Heart right ventricle (tissue), 16 donors: ENCODE data around the gene BTAF1. TPM values are rescaled to one million over a fixed set of nuclear protein-coding genes. Genes with fewer than 3 reads are reported as not detected.

Source experiments
- ATAC-seq, 8 donors: fragments of 200-7000 bp; cut with Tn5 transposase; one replicate each; pipeline ENCODE4 v1.9.1; 2020; ENCODE audit warnings: mild to moderate bottlenecking in 8 of 8, moderate library complexity in 8 of 8, moderate number of reproducible peaks in 1 of 8
- DNase-seq, 2 donors: peaks; one replicate each; pipeline ENCODE4 v3.0.0-alpha.2; 2020
- H3K27ac ChIP-seq, 10 donors: fragments of 200-600 bp; sonication (generic) in 2 of 10; one replicate each; pipeline versions ENCODE4 v1.5.0 to v1.8.0; 2020 to 2022; ENCODE audit warnings: mild to moderate bottlenecking in 3 of 10
- H3K27me3 ChIP-seq, 7 donors: fragments of 200-600 bp; one replicate each; pipeline ENCODE4 v1.8.0; 2021 to 2022; ENCODE audit warnings: mild to moderate bottlenecking in 2 of 7
- H3K36me3 ChIP-seq, 9 donors: fragments of 200-600 bp; sonication (generic) in 1 of 9; one replicate each; pipeline versions ENCODE4 v1.5.0 to v1.8.0; 2020 to 2022; ENCODE audit warnings: mild to moderate bottlenecking in 2 of 9
- H3K4me1 ChIP-seq, 9 donors: fragments of 200-600 bp; sonication (generic) in 1 of 9; one replicate each; pipeline versions ENCODE4 v1.5.0 to v1.8.0; 2020 to 2022; ENCODE audit warnings: mild to moderate bottlenecking in 4 of 9
- H3K4me3 ChIP-seq, 10 donors: fragments of 200-600 bp; sonication (generic) in 2 of 10; one replicate each; pipeline versions ENCODE4 v1.5.0 to v1.8.0; 2020 to 2022; ENCODE audit warnings: mild to moderate bottlenecking in 7 of 10, moderate library complexity in 2 of 10
- H3K9me3 ChIP-seq, 11 donors: fragments of 200-600 bp in 10 of 11; sonication (generic) in 2 of 11; one replicate each; pipeline versions ENCODE4 v1.5.0 to v1.8.0; 2013 to 2022; ENCODE audit warnings: mild to moderate bottlenecking in 2 of 11, control low read depth in 1 of 11, moderate library complexity in 1 of 11
- CTCF ChIP-seq, 9 donors: fragments of 200-600 bp; sonication (generic) in 2 of 9; IDR thresholded peaks; one replicate each; pipeline versions ENCODE4 v1.5.0 to v1.8.0; 2021 to 2022; ENCODE audit warnings: antibody characterized with exemption in 9 of 9, mild to moderate bottlenecking in 5 of 9, moderate library complexity in 1 of 9
- WGBS, 2 donors: extraction: QIAGEN DNeasy Blood & Tissue Kit; methylation state at CpG; one replicate each; pipeline ENCODE4 v1.1.7; 2013; ENCODE audit warnings: inconsistent platforms in 1 of 2; 5-methylcytosine and 5-hydroxymethylcytosine counted together
- intact Hi-C, 10 donors: fragments of 100-400 bp; cut with DNase I; formaldehyde crosslinking; loops; one replicate each; pipeline versions ENCODE4 v1.11.1 to v1.14.2; 2022
- polyA plus RNA-seq, 2 donors: library from polyadenylated mRNA; stranded (reverse); fragments of 200-250 nt; gene quantifications; one replicate each; pipeline ENCODE4 v1.2.3, GENCODE V29; 2013
- total RNA-seq, 10 donors: library from RNA; stranded (reverse); fragmentation: NEBNext Ultra II Directional in 3 of 10; extraction: Animal tissue kit (Norgen Biotek cat#: 25700) in 3 of 10; gene quantifications; one replicate each; pipeline versions ENCODE4 v1.2.1 to v1.2.4, GENCODE V29; 2021 to 2023
- donor health status: Arrhythmogenic right ventricular cardiomyopathy.
- donor health status: ischemic (EF 13 %, LVEDD 7.1; RV severe dilation, severe dysfunction).
- donor health status: healthy with polysubstance abuse.
- donor health status: DM: no; HTN: yes; CAD: no.
- donor health status: DM: no; HTN: no; CAD: no.
- donor health status: ischemic (EF 25% LVEDD 6.9; RV normal size, moderate dysfunction).
- donor health status: ischemic (EF 25% LVEDD 5.7; RV mildly dilated, moderate dysfunction).
- donor health status: healthy.
- donor health status: DM: yes; HTN: yes; CAD: no.
- donor health status: Ischemic cardiomyopathy.
- donor health status: ischemic (EF 35%, LVEDD 5.7; RV mildly dilated, moderate dysfunction).
- donor health status: nonischemic (EF 11% LVEDD 7.7; RV severe dilation, severe dysfunction).
- donor health status: DM: yes; HTN: yes; CAD: no.
- donor health status: PGD.
- donor health status: ischemic (EF 29% LVEDD 5.4; RV normal size, mild dysfunction).
- donor health status: nonischemic (EF 23%, LVEDD 6.1; RV moderate dilation, normal function).

Gene BTAF1
- total and polyA plus RNA-seq, 12 donors, result 4.3 to 14.7 (median 12.2) TPM

- no peaks in the 10 kb centered on the region for H3K9me3 ChIP-seq
- DNase-seq, result no peak
- H3K36me3 ChIP-seq, result peaks cover 0 to 54% (median 3%) of the 10 kb centered on the region in 9 donors
- ATAC-seq, result peak in 2 of 8 donors; percentile 31 to 68
- H3K27me3 ChIP-seq, result no peaks in the 10 kb centered on the region
- H3K4me3 ChIP-seq, result no peak overlapping the region
- peaks cover 0 to 19% (median 5%) of the 10 kb centered on the region in 9 donors for H3K4me1 ChIP-seq
- H3K27ac ChIP-seq, result peak overlapping the region in 2 of 10 donors; percentile 20 to 24
- TF ChIP-seq CTCF (IDR thresholded peaks at IDR 0.05), result no peak
- 32 to 51% methylated on average over 5 of the region's 5 CpGs for WGBS, 2 donors
- intact Hi-C loops, result no loop called here
Measured at GRCh38 chr10:91976317-91977051, 52.9 kb downstream of the BTAF1 start.

GRCh38 chr10:91977491-91977890 is 53.9 kb downstream of the BTAF1 start:
- intact Hi-C loops, result no loop called here
- Histone ChIP-seq H3K4me3 (no peak overlapping the region), H3K27ac (peak overlapping the region in 1 of 10 donors; percentile 24), H3K4me1 (peaks cover 0 to 19% (median 5%) of the 10 kb centered on the region in 9 donors), H3K9me3 (no peaks in the 10 kb centered on the region), H3K27me3 (no peaks in the 10 kb centered on the region), H3K36me3 (peaks cover 0 to 54% (median 10%) of the 10 kb centered on the region in 9 donors)
- DNase-seq, result no peak
- ATAC-seq, result no peak
- TF ChIP-seq CTCF (IDR thresholded peaks at IDR 0.05), result no peak
- WGBS, 2 donors, result 71 to 75% methylated on average over 2 of the region's 2 CpGs

- H3K4me1 ChIP-seq, result peaks cover 0 to 29% (median 5%) of the 10 kb centered on the region in 9 donors
- no peak overlapping the region for H3K27ac ChIP-seq
- DNase-seq (no peak), ATAC-seq (no peak)
- no peak for TF ChIP-seq CTCF (IDR thresholded peaks at IDR 0.05)
- no peak overlapping the region for H3K4me3 ChIP-seq
- 100% methylated on average over 1 of the region's 1 CpG for WGBS, 2 donors
- H3K9me3 ChIP-seq, result no peaks in the 10 kb centered on the region
- intact Hi-C loops, result no loop called here
- no peaks in the 10 kb centered on the region for H3K27me3 ChIP-seq
- H3K36me3 ChIP-seq, result peaks cover 0 to 58% (median 20%) of the 10 kb centered on the region in 9 donors
Measured at GRCh38 chr10:91978585-91978984, 55.0 kb downstream of the BTAF1 start.

- WGBS, 2 donors, result 29 to 49% methylated on average over 1 of the region's 1 CpG
- no peak overlapping the region for H3K27ac ChIP-seq
- DNase-seq, result no peak
- no peak overlapping the region for H3K4me3 ChIP-seq
- no peaks in the 10 kb centered on the region for H3K27me3 ChIP-seq
- no peaks in the 10 kb centered on the region for H3K9me3 ChIP-seq
- intact Hi-C loops, result no loop called here
- no peak for ATAC-seq
- H3K36me3 ChIP-seq, result peaks cover 0 to 66% (median 20%) of the 10 kb centered on the region in 9 donors
- H3K4me1 ChIP-seq, result peaks cover 0 to 29% (median 5%) of the 10 kb centered on the region in 9 donors
- TF ChIP-seq CTCF (IDR thresholded peaks at IDR 0.05), result no peak
Measured at GRCh38 chr10:91980319-91980718, 56.7 kb downstream of the BTAF1 start.
